IPS-18c (cell line): ENCODE results near the gene RGL1.

Source experiments
- H3K4me3 ChIP-seq: 2 replicates; pipeline ENCODE4 v1.7.0; 2013; ENCODE audit warnings: low read depth, mild to moderate bottlenecking, low read length, moderate library complexity; ENCODE audit not compliant: insufficient read depth
- H3K9me3 ChIP-seq: one replicate; pipeline ENCODE4 v1.6.1; 2013; ENCODE audit warnings: mild to moderate bottlenecking, low read length, moderate library complexity; ENCODE audit not compliant: control insufficient read depth, insufficient read depth

Gene RGL1

DNA sequence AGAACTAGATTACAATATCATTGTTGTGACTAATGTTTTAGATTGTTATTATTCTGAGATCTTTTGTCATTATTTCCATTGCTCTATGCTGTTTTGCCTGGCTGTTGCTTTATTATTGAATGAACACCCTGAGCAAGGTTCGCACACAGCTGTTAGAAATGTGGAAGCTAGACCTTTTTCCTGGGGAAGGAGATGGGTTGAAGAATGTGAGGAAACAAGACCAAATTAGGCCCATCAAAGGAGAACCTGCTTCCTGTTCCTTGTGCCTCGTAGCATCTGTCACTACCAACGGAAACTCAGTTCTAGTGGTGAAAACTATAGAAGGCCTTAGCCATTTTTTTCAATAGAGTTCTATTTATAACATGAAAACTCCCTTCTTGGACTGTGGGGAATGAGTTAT lies 68.7 kb downstream of the RGL1 start:
- Histone ChIP-seq H3K9me3 (no peaks in the 10 kb centered on the region), H3K4me3 (no peak overlapping the region)

DNA sequence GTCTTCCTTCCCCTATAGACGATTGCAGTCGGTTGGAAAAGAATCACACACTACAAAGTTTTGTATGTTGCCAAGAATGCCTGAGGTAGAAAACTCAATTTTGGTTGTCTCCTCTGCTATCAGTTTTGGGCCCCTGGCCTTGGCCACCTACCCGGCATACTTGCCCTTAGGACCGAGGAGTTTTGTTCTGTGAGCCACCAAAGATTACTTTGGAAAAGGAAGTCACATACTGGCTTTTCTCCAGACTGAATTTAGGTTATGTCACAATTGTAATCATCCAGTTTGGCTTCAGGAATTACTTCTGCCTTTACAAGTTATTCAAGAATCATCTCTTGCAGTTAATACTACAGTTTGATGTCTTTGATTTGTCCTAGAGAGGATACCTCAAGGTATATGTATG lies 71.4 kb downstream of the RGL1 start:
- Histone ChIP-seq H3K4me3 (no peak overlapping the region), H3K9me3 (no peaks in the 10 kb centered on the region)

DNA sequence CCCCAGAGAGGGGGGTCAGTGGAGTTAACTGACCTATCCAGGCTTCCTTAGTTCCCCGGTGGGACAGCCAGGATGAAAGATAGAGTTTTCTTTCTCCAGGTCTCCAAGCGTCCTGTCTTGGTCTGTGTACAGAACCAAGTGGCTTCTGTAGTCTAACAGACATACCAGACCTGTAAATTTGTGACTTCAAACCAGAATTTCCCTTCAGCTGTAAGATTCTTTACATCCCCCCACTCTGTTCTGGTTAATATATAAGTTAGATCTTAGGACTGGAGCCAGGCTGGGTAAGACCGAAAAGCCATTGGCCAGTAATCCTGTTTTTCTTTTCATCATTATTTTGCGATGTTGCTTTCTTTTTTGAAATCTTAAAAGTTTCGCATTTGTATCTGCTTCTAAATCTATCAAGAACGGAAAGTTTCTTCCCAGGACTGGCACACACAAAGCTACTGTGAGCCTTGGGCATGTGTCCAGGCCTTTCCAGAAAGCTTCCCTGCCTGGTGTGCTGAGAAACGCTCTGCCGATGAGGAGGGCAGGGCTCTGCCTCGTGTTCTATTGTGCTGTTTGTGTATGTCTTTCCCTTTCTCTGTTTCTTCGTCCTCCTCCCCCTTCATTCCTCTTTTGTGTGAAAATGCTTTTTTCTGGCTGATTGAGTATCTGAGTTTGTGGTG lies 72.3 kb downstream of the RGL1 start:
- H3K4me3 ChIP-seq = no peak overlapping the region
- H3K9me3 ChIP-seq = no peaks in the 10 kb centered on the region

DNA sequence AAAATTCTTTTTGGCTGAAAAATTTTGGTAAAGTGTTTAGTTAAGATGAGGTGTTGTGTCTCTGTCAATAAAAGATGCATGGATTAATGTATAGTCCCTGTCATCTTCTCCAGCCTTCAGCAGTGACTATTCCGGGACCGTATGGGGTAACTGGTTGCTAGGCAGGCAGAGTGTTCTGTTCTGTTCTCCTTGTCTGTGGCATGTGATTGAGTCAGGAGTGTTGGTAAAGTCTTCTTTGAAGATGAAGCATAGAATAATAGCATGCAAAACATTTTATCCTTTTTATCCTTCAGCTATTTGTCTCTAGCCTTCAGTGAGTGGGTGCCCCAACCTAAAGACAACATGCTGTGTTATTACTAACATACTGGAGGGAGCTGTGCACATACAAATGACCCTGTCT lies 74.6 kb downstream of the RGL1 start:
- Histone ChIP-seq H3K4me3 (no peak overlapping the region), H3K9me3 (no peaks in the 10 kb centered on the region)

DNA sequence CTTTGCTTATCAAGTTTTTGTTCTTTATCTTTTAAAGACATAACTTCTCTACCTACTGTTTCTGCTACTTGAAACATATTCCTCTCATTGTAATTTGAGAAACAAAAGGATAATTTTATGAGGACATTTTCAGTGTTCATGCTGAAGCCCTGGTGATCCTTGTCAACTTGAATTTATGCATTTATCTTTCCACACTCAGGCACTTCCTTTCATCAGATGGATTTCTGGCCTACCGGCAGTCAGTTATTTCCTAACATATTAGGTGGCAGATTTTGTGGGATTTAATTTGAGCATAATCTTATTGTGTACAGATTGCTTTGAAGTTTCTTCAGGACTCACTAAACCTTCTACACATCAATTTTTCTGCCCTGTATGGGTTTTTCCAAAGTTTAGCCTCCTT lies 75.0 kb downstream of the RGL1 start:
- H3K4me3 ChIP-seq = no peak overlapping the region

DNA sequence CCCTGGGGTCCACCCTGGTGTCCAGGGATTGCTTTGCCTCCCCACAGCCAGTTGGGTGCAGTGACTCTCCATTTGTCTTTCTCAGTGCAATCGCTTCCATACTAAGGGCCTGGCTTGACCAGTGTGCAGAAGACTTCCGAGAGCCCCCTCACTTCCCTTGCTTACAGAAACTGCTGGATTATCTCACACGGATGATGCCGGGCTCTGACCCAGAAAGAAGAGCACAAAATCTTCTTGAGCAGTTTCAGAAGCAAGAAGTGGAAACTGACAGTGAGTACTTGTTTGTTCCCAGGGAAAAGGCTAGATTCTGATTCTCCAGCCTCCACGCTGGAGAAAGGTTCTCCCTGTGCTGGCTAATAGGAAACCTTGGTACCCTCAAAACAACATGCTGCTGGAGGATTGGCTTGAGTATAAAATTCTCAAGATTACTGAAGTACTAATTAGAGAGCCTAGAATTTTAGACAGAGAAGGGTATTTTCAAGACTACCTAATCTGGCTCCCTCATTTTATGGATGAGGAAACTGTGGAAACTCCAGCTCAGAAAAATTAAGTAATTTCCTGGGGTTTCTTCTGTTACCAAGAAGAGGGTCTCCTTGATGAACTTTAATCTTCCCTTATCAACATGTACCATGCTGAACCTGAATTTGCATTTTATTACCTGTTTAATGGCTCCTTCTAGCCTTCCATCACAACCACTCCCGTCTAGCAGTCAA lies 75.8 kb downstream of the RGL1 start:
- no peaks in the 10 kb centered on the region for H3K9me3 ChIP-seq
- H3K4me3 ChIP-seq = no peak overlapping the region

More for the DNA sequence above, 75.0 kb downstream of the RGL1 start:
- H3K9me3 ChIP-seq = no peaks in the 10 kb centered on the region

DNA sequence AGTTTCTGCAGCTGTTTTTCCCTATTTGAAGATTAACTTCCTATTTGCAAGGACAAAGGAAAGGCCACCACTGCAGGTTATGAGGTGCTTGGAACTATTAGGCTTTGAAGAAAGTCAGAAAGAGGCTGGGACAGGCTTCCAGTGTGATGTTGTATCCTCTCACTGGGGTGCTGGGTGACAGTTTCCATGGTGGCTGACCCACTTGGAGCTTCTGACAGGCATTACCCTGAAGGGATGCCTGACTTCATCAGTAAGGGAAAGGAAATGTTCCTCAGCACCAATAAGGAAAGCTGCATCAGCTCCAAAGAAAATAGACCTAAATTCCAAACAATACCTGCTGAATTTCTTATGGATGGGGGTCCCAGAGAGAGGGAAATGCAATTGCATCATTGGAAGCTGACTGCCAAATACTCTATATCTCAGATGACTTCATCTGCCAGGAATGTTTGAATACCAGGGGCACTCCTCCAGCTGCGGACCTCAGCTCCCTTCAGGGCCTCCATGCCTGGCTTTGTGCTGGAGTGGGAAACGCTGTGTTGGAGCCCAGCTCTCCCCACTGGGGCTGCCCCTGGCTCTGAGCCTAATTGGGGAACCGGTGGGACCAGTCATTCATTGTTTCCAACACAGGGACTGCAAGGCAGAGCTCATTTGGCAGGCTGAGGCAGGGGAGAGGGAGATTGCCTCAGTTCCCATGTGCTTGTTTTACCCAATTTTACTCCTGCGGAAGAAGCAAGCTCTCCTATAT lies 76.6 kb downstream of the RGL1 start:
- Histone ChIP-seq H3K9me3 (no peaks in the 10 kb centered on the region), H3K4me3 (no peak overlapping the region)

DNA sequence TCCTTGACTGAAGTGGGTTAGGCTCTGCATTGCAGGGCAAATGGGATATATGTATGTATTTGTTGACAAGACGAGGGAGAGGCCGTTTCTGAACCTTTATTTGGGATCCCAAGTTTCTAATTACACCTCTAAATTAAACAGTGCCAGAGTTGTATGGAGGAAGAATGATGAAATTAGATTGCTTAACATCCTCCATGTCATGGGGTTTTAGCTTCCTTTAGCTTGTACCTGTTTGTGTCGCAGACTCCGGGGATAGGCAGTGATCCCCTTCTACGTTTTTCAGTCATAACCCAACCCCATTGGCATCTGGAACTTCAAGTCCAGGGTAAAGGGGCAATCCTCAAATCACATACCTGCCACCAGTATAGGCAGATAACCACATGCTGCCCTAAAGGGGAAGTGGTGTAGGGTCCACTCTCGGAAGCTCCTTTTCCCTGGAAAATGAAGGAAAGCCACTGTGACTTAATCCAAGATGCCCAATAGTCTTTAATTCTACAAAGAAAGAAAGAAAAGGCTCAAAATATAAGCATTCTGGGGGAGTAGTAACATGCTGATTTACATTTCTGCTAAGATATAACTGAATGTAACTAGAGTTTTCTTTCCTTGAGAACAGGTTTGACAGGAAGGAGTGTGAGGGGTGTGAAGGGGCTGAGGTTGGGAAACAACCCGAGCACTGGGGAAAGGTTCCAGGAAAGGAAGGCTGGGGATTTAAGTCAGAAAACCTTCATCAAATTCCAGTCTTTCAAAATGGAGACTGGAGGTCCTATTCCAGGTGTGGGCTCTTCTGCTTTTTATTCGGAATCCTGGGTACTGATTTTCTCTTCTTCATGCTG lies 77.6 kb downstream of the RGL1 start:
- Histone ChIP-seq H3K4me3 (no peak overlapping the region), H3K9me3 (no peaks in the 10 kb centered on the region)

DNA sequence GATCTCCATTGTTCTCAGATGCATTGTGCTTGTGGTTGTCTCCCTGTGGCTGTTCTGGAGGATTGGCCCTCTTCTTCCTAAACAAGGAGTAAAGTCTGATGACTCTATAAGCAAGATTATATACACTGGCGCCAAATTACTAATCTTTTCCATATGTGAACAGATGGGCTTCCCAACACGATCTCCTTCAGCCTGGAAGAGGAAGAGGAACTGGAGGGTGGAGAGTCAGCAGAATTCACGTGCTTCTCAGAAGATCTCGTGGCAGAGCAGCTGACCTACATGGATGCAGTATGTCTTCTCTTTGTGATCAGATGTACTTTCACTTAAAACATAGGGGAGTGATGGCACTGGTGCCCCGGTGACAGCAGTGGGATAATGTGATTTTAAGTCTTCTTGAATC lies 78.7 kb downstream of the RGL1 start:
- Histone ChIP-seq H3K9me3 (no peaks in the 10 kb centered on the region), H3K4me3 (no peak overlapping the region)

DNA sequence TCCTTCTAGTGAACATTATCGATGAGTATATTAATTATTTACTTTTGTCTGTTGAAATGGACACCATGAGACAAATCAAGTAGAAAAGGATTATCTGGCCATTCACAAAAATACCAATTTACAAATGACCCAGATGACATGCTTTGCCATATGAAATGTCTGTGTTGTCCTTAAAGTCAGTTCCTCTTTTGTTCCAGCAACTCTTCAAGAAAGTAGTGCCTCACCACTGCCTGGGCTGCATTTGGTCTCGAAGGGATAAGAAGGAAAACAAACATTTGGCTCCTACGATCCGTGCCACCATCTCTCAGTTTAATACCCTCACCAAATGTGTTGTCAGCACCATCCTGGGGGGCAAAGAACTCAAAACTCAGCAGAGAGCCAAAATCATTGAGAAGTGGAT lies 79.6 kb downstream of the RGL1 start:
- Histone ChIP-seq H3K9me3 (no peaks in the 10 kb centered on the region), H3K4me3 (no peak overlapping the region)

DNA sequence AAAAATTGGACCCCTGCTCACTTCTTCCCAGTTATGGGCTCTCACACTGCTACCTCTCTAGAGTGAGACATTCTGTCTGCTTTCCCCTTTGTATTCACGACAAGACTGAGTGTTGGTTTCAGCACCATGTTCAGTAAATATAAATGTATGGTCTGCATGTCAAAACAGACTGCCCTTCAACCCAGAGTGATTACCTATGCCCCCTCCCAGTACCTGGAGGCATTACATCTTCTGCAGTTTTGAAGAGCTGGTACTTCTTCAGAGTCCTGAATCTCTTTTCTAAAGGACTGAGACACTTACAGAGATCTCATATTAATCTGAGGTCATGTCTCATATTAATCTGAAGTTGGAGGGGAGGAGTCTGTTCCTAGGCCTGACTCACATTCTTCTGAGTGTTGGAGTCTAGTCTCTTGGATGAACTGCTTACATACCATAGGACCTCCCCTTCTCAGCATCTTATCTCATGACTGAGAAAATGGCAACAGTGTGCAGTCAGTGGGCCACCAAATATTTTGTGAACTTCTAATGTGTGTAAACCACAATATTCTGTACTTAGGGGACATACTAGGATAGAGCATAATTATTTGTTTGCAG lies 80.3 kb downstream of the RGL1 start:
- H3K4me3 ChIP-seq = no peak overlapping the region
- no peaks in the 10 kb centered on the region for H3K9me3 ChIP-seq

DNA sequence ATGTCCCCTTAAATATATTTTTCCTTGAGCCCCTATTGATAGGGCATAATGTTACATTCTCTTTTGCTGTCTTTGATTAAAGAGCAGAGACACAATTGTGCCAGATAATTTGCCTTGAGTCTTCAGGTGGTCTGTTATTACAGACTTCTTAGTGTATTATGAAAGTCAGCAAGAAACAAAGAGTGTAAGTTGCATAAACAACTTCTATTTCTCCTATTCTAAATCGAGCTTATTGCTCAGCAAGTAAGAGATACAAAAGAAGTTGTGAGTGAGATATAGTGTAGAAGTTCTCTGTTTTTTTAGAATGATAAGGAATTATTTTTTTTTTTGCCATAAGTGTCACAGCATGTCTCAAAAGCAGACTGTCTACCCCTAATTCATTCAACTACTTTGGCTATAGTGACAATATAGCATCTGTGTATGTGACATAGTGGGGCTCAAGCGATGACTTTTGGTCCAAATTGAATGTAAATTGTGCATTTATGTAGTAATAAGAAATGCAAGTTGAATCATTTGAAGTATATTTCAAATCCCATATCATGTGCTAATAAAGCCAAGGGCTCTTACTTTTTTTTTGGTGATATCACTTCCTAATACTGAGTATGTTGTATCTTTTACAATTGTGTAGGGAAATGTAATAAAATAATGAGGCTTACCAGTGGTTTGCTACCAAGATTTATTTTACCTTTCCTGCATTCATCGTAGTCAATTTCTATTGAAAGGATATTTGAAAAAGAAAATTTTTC lies 81.3 kb downstream of the RGL1 start:
- no peak overlapping the region for H3K4me3 ChIP-seq
- no peaks in the 10 kb centered on the region for H3K9me3 ChIP-seq

DNA sequence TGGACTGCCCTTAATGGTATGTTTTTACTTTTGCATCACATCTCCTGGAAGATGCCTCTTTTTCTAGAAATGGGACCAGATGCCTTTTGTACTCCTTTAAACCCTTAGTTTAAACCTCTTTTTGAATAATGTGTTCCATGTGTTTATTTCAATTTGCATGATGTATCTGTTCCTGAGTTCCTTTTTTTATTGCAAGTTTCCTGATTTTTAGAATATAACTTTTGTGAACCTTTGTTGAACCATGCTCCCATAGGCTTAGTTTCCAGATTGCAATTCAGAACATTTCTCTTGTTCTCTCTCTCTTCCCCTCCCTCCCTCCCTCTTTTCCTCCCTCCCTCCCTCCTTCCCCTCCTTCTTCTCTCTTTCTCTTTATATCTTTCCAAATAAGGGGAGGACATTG lies 81.9 kb downstream of the RGL1 start:
- no peaks in the 10 kb centered on the region for H3K9me3 ChIP-seq
- no peak overlapping the region for H3K4me3 ChIP-seq

DNA sequence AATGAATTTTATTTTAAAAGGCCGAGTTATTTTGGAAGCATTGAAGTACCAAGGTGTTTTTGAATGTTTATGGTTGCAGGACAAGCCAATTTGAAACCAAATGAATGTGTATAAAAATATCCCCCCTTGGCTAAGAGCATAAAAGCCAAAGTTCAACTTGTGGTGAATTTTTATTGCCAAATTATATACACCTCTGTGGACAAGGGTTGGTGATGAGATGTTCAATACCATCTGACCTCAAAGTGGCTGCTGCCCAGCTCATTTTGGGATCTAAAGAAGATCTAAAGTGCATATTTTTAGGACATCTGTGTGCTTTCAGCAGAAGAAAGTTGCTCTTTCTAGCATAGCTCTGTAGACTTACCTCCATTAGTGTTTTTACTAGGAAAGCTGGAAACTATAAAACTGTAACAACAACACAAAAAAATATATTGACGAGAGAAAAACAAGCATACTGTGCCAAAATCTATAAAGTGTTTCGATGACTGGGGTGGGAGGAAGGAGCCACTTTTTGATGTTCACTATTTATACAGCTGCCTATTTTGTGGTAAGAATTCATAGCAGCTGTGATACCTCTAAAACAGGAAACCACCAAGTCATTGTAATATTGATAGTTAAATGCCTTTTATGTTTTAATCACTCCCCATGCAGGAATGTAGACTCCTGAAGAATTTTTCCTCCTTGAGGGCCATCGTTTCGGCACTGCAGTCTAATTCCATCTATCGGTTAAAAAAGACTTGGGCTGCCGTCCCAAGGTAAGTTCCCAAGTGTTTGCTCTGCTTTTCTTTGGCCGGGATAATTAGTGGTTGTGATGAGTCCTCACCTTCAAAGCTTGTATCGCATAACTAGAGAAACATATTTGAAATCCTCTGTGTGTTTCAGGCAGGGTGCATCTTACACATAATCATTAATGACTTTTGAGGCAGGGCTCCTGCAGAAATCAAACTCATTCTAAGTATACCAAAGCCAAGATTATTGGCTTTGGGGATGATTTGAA lies 83.2 kb downstream of the RGL1 start:
- no peak overlapping the region for H3K4me3 ChIP-seq

DNA sequence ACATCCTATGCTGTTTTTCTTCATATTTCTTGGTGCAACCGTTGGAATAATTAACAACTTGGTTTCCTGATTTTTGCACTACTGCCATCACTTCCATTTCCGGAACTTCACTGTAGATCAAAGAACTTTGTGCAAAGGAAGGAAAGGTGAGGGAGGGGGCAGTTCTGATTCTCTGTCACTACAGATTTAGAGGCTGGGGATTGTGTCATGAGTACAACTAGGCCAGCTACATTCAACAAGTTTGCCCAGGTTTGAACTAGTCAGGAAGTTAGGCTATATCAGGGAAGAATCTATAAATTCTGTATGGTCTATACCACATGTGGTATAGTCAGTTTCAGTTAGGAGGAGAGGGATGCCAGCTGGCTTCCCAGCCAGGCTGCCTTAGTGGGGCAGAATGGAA lies 84.2 kb downstream of the RGL1 start:
- Histone ChIP-seq H3K9me3 (no peaks in the 10 kb centered on the region), H3K4me3 (no peak overlapping the region)

More for the DNA sequence above, 83.2 kb downstream of the RGL1 start:
- no peaks in the 10 kb centered on the region for H3K9me3 ChIP-seq
